GM21367 (cell line): ENCODE results near the gene SYNE1.

ENCODE experiments used
- ATAC-seq: cut with Tn5 transposase; IDR thresholded peaks from one replicate; pipeline ENCODE4 v1.9.1; 2021; ENCODE audit not compliant: unreplicated experiment

The SYNE1 gene

GRCh38 chr6:152241013-152241766 lies 396.0 kb downstream of the SYNE1 start:
- no peak for ATAC-seq

- ATAC-seq, result no peak
Measured at GRCh38 chr6:152240436-152240835, 396.7 kb downstream of the SYNE1 start.

GRCh38 chr6:152236370-152237097 lies 400.6 kb downstream of the SYNE1 start:
- ATAC-seq, result no peak

- no peak for ATAC-seq
Measured at GRCh38 chr6:152233547-152234320, 403.4 kb downstream of the SYNE1 start.

GRCh38 chr6:152232501-152233151 lies 404.5 kb downstream of the SYNE1 start:
- no peak for ATAC-seq

- no peak for ATAC-seq
Measured at GRCh38 chr6:152229330-152229729, 407.8 kb downstream of the SYNE1 start.

- no peak for ATAC-seq
Measured at GRCh38 chr6:152226119-152226518, 411.0 kb downstream of the SYNE1 start.

GRCh38 chr6:152225241-152225934 lies 411.8 kb downstream of the SYNE1 start:
- no peak for ATAC-seq

- no peak for ATAC-seq
Measured at GRCh38 chr6:152223636-152224035, 413.5 kb downstream of the SYNE1 start.

GRCh38 chr6:152221806-152222628 lies 415.1 kb downstream of the SYNE1 start:
- no peak for ATAC-seq

- no peak for ATAC-seq
Measured at GRCh38 chr6:152220786-152221185, 416.4 kb downstream of the SYNE1 start.

- no peak for ATAC-seq
Measured at GRCh38 chr6:152218887-152219286, 418.3 kb downstream of the SYNE1 start.

- ATAC-seq, result no peak
Measured at GRCh38 chr6:152212437-152212836, 424.7 kb downstream of the SYNE1 start.

- no peak for ATAC-seq
Measured at GRCh38 chr6:152209211-152209610, 428.0 kb downstream of the SYNE1 start.

GRCh38 chr6:152207915-152208714 lies 429.0 kb downstream of the SYNE1 start:
- no peak for ATAC-seq

GRCh38 chr6:152206072-152206818 lies 430.9 kb downstream of the SYNE1 start:
- ATAC-seq, result no peak

GRCh38 chr6:152204591-152204990 lies 432.6 kb downstream of the SYNE1 start:
- ATAC-seq, result no peak

GRCh38 chr6:152201120-152201519 lies 436.0 kb downstream of the SYNE1 start:
- no peak for ATAC-seq
